ENCODE measurements around the gene SACM1L.

The SACM1L gene

GRCh38 chr3:45792036-45792435 lies 102.8 kb downstream of the SACM1L start:
- no peak overlapping the region for H2AK5ac ChIP-seq (ENCODE audit: low read depth, low read length)
- H3K4me3 ChIP-seq (ENCODE audit: low read length in 2 of 2): no peak overlapping the region
- WGBS, 2 donors (ENCODE audit: extremely low coverage in 2 of 2, insufficient read length in 2 of 2, insufficient replicate concordance in 1 of 2): no CpG with 5 or more reads among the region's 2 CpGs
- H3K4ac ChIP-seq (ENCODE audit: low read length): no peak overlapping the region
- H3K36me3 ChIP-seq (replicated peaks in 1 of 2; ENCODE audit: control insufficient read depth in 2 of 2, insufficient read depth in 2 of 2, low read length in 2 of 2): no peaks in the 10 kb centered on the region
- no peak overlapping the region for H2BK12ac ChIP-seq (ENCODE audit: low read length)
- no peak overlapping the region for H2BK5ac ChIP-seq (ENCODE audit: low read length)
- no peak overlapping the region for H4K8ac ChIP-seq (ENCODE audit: low read depth, low read length)
- H3K27me3 ChIP-seq (ENCODE audit: control insufficient read depth in 3 of 3, insufficient read depth in 3 of 3, low read depth in 1 of 3, low read length in 3 of 3): peaks cover 8 to 73% (median 23%) of the 10 kb centered on the region in 3 experiments
- no peak overlapping the region for H3K14ac ChIP-seq (ENCODE audit: low read length)
- H3K9me3 ChIP-seq (replicated peaks in 1 of 2; ENCODE audit: control insufficient read depth in 2 of 2, insufficient read depth in 1 of 2, low read depth in 1 of 2, low read length in 2 of 2): peaks cover 0 to 4% of the 10 kb centered on the region in 2 donors
- no peaks in the 10 kb centered on the region for H3K79me1 ChIP-seq (ENCODE audit: low read depth, low read length)
- no peak overlapping the region for H3K27ac ChIP-seq (replicated peaks; ENCODE audit: low read length)
- H3K18ac ChIP-seq (ENCODE audit: low read length): no peak overlapping the region
- DNase-seq (ENCODE audit: low spot score): no peak
- H4K91ac ChIP-seq (ENCODE audit: low read depth, low read length, poor library complexity): no peak overlapping the region
- no peak overlapping the region for H3K23ac ChIP-seq (ENCODE audit: low read depth, low read length, poor library complexity)
- no peak overlapping the region for H3K4me2 ChIP-seq (ENCODE audit: insufficient read depth, low read length, poor library complexity, severe bottlenecking)
- no peak overlapping the region for H2BK120ac ChIP-seq (ENCODE audit: low read depth, low read length)
- H2AFZ ChIP-seq (ENCODE audit: low read length): no peak overlapping the region
- peaks cover 0 to 5% of the 10 kb centered on the region in 2 donors for H3K4me1 ChIP-seq (ENCODE audit: control insufficient read depth in 2 of 2, insufficient read depth in 1 of 2, low read depth in 1 of 2, low read length in 2 of 2)
- H3K9ac ChIP-seq (ENCODE audit: low read depth, low read length, poor library complexity): no peak overlapping the region
- no peak overlapping the region for H2BK15ac ChIP-seq (ENCODE audit: low read length)

DNA sequence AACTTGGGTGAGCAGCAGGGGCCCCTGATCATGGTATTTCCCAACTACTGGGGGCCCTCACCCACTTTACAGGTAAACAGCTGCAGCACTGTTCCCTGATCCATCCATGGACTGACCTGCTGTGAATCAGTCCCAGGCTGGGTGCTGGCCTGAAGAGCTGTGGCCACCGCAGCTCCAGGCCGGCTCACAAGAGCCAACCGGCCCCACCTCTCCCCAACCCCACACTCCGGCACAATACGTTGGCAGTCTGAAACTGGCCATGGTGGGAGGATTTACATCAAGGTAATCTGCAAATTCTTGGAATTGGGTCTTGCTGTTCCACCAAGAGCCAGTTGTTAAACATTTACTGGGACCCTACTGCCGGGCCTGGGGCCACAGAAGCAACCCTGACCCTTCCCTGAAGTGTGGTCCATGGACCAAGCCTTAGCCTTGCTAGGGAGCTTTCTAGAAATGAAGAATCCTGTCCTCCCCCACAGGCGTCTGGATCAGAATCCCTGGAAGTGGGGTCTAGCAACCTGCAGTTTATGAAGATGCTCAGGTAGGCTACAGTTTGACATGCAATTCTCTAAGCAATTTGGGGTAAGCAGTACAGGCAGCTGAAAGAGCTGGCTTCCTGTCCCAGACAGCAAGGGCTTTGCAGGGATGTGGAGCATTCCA lies 103.4 kb downstream of the SACM1L start:
- H2AFZ ChIP-seq (ENCODE audit: low read length): no peak overlapping the region
- no peak overlapping the region for H3K4ac ChIP-seq (ENCODE audit: low read length)
- no peak overlapping the region for H3K23ac ChIP-seq (ENCODE audit: low read depth, low read length, poor library complexity)
- H2AK5ac ChIP-seq (ENCODE audit: low read depth, low read length): no peak overlapping the region
- H3K4me3 ChIP-seq (ENCODE audit: low read length in 2 of 2): no peak overlapping the region
- peaks cover 0 to 5% of the 10 kb centered on the region in 2 donors for H3K4me1 ChIP-seq (ENCODE audit: control insufficient read depth in 2 of 2, insufficient read depth in 1 of 2, low read depth in 1 of 2, low read length in 2 of 2)
- no peak overlapping the region for H3K14ac ChIP-seq (ENCODE audit: low read length)
- no peak overlapping the region for H4K8ac ChIP-seq (ENCODE audit: low read depth, low read length)
- no peak overlapping the region for H3K27ac ChIP-seq (replicated peaks; ENCODE audit: low read length)
- DNase-seq (ENCODE audit: low spot score): no peak
- H3K18ac ChIP-seq (ENCODE audit: low read length): no peak overlapping the region
- H4K91ac ChIP-seq (ENCODE audit: low read depth, low read length, poor library complexity): no peak overlapping the region
- WGBS, 2 donors (ENCODE audit: extremely low coverage in 2 of 2, insufficient read length in 2 of 2, insufficient replicate concordance in 1 of 2): no CpG with 5 or more reads among the region's 7 CpGs
- H3K9ac ChIP-seq (ENCODE audit: low read depth, low read length, poor library complexity): no peak overlapping the region
- peaks cover 0 to 4% of the 10 kb centered on the region in 2 donors for H3K9me3 ChIP-seq (replicated peaks in 1 of 2; ENCODE audit: control insufficient read depth in 2 of 2, insufficient read depth in 1 of 2, low read depth in 1 of 2, low read length in 2 of 2)
- no peaks in the 10 kb centered on the region for H3K79me1 ChIP-seq (ENCODE audit: low read depth, low read length)
- H2BK5ac ChIP-seq (ENCODE audit: low read length): no peak overlapping the region
- no peak overlapping the region for H2BK120ac ChIP-seq (ENCODE audit: low read depth, low read length)
- peaks cover 11 to 77% (median 28%) of the 10 kb centered on the region in 3 experiments for H3K27me3 ChIP-seq (ENCODE audit: control insufficient read depth in 3 of 3, insufficient read depth in 3 of 3, low read depth in 1 of 3, low read length in 3 of 3)
- H3K36me3 ChIP-seq (replicated peaks in 1 of 2; ENCODE audit: control insufficient read depth in 2 of 2, insufficient read depth in 2 of 2, low read length in 2 of 2): no peaks in the 10 kb centered on the region
- no peak overlapping the region for H3K4me2 ChIP-seq (ENCODE audit: insufficient read depth, low read length, poor library complexity, severe bottlenecking)
- no peak overlapping the region for H2BK12ac ChIP-seq (ENCODE audit: low read length)
- no peak overlapping the region for H2BK15ac ChIP-seq (ENCODE audit: low read length)

- no CpG with 5 or more reads among the region's 9 CpGs for WGBS, 2 donors (ENCODE audit: extremely low coverage in 2 of 2, insufficient read length in 2 of 2, insufficient replicate concordance in 1 of 2)
- Histone ChIP-seq H2AK5ac (ENCODE audit: low read depth, low read length) (no peak overlapping the region), H3K9ac (ENCODE audit: low read depth, low read length, poor library complexity) (no peak overlapping the region)
Measured at GRCh38 chr3:45793482-45794176, 104.4 kb downstream of the SACM1L start.

DNA sequence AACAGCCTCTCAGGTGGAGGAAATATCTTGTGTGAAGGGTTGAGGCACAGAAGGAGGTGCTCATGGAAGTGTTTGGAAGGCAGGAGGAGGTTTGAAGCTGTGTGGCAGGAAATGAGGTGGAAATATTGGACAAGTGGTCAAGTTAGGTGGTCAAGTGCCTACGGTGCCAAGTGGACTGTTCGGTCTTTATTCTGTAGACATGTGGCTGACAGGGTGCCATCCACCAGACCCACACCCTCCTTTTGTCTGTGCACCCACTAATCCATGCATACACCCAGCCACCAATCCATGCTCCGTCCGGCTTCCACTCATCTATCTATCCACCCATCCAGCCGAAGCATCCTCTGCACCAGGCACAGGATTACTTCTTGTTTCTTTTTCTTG lies 105.0 kb downstream of the SACM1L start:
- H3K27me3 ChIP-seq (ENCODE audit: control insufficient read depth in 3 of 3, insufficient read depth in 3 of 3, low read depth in 1 of 3, low read length in 3 of 3): peaks cover 11 to 88% (median 32%) of the 10 kb centered on the region in 3 experiments

More at GRCh38 chr3:45793482-45794176, 104.4 kb downstream of the SACM1L start:
- Histone ChIP-seq H2BK5ac (ENCODE audit: low read length) (no peak overlapping the region), H2BK120ac (ENCODE audit: low read depth, low read length) (no peak overlapping the region), H3K4me1 (ENCODE audit: control insufficient read depth in 2 of 2, insufficient read depth in 1 of 2, low read depth in 1 of 2, low read length in 2 of 2) (peaks cover 0 to 5% of the 10 kb centered on the region in 2 donors), H3K4ac (ENCODE audit: low read length) (no peak overlapping the region), H3K27me3 (ENCODE audit: control insufficient read depth in 3 of 3, insufficient read depth in 3 of 3, low read depth in 1 of 3, low read length in 3 of 3) (peaks cover 11 to 84% (median 32%) of the 10 kb centered on the region in 3 experiments), H3K23ac (ENCODE audit: low read depth, low read length, poor library complexity) (no peak overlapping the region), H3K27ac (replicated peaks; ENCODE audit: low read length) (no peak overlapping the region), H2BK12ac (ENCODE audit: low read length) (no peak overlapping the region), H4K8ac (ENCODE audit: low read depth, low read length) (no peak overlapping the region), H3K4me2 (ENCODE audit: insufficient read depth, low read length, poor library complexity, severe bottlenecking) (no peak overlapping the region), H3K14ac (ENCODE audit: low read length) (no peak overlapping the region), H2AFZ (ENCODE audit: low read length) (no peak overlapping the region), H3K79me1 (ENCODE audit: low read depth, low read length) (no peaks in the 10 kb centered on the region), H3K36me3 (replicated peaks in 1 of 2; ENCODE audit: control insufficient read depth in 2 of 2, insufficient read depth in 2 of 2, low read length in 2 of 2) (no peaks in the 10 kb centered on the region), H3K9me3 (replicated peaks in 1 of 2; ENCODE audit: control insufficient read depth in 2 of 2, insufficient read depth in 1 of 2, low read depth in 1 of 2, low read length in 2 of 2) (peaks cover 0 to 4% of the 10 kb centered on the region in 2 donors), H2BK15ac (ENCODE audit: low read length) (no peak overlapping the region), H3K18ac (ENCODE audit: low read length) (no peak overlapping the region), H3K4me3 (ENCODE audit: low read length in 2 of 2) (no peak overlapping the region), H4K91ac (ENCODE audit: low read depth, low read length, poor library complexity) (no peak overlapping the region)
- DNase-seq (ENCODE audit: low spot score): no peak

More for the DNA sequence above, 105.0 kb downstream of the SACM1L start:
- H3K4ac ChIP-seq (ENCODE audit: low read length): no peak overlapping the region
- H2BK12ac ChIP-seq (ENCODE audit: low read length): no peak overlapping the region
- no peak overlapping the region for H4K8ac ChIP-seq (ENCODE audit: low read depth, low read length)
- no CpG with 5 or more reads among the region's 5 CpGs for WGBS, 2 donors (ENCODE audit: extremely low coverage in 2 of 2, insufficient read length in 2 of 2, insufficient replicate concordance in 1 of 2)
- no peak overlapping the region for H3K4me2 ChIP-seq (ENCODE audit: insufficient read depth, low read length, poor library complexity, severe bottlenecking)
- no peak overlapping the region for H3K9ac ChIP-seq (ENCODE audit: low read depth, low read length, poor library complexity)
- H2BK120ac ChIP-seq (ENCODE audit: low read depth, low read length): no peak overlapping the region
- no peak overlapping the region for H3K14ac ChIP-seq (ENCODE audit: low read length)
- no peak overlapping the region for H3K18ac ChIP-seq (ENCODE audit: low read length)
- H3K23ac ChIP-seq (ENCODE audit: low read depth, low read length, poor library complexity): no peak overlapping the region
- no peaks in the 10 kb centered on the region for H3K36me3 ChIP-seq (replicated peaks in 1 of 2; ENCODE audit: control insufficient read depth in 2 of 2, insufficient read depth in 2 of 2, low read length in 2 of 2)
- H2BK5ac ChIP-seq (ENCODE audit: low read length): no peak overlapping the region
- no peak for DNase-seq (ENCODE audit: low spot score)
- H3K79me1 ChIP-seq (ENCODE audit: low read depth, low read length): no peaks in the 10 kb centered on the region
- H3K9me3 ChIP-seq (replicated peaks in 1 of 2; ENCODE audit: control insufficient read depth in 2 of 2, insufficient read depth in 1 of 2, low read depth in 1 of 2, low read length in 2 of 2): peaks cover 0 to 3% of the 10 kb centered on the region in 2 donors
- no peak overlapping the region for H2BK15ac ChIP-seq (ENCODE audit: low read length)
- peaks cover 0 to 5% of the 10 kb centered on the region in 2 donors for H3K4me1 ChIP-seq (ENCODE audit: control insufficient read depth in 2 of 2, insufficient read depth in 1 of 2, low read depth in 1 of 2, low read length in 2 of 2)
- no peak overlapping the region for H2AK5ac ChIP-seq (ENCODE audit: low read depth, low read length)
- H4K91ac ChIP-seq (ENCODE audit: low read depth, low read length, poor library complexity): no peak overlapping the region
- H2AFZ ChIP-seq (ENCODE audit: low read length): no peak overlapping the region
- H3K27ac ChIP-seq (replicated peaks; ENCODE audit: low read length): no peak overlapping the region
- H3K4me3 ChIP-seq (ENCODE audit: low read length in 2 of 2): no peak overlapping the region

Measured in neuronal stem cell (in vitro differentiated cells).